Stomach (tissue), 9 donors: Measurements from ENCODE around the gene FBXO44. TPM values are rescaled to one million over a fixed set of nuclear protein-coding genes. Genes with fewer than 3 reads are reported as not detected.

Experiments used
- DNase-seq, 2 donors: peaks; one replicate each; pipeline versions ENCODE4 v3.0.0 to v3.0.0-alpha.2; 2013 to 2019
- H3K27ac ChIP-seq, 5 donors: fragments of 200-600 bp in 4 of 5; sonication (generic) in 4 of 5; one replicate each; pipeline ENCODE4 v1.5.1; 2013 to 2019; ENCODE audit warnings: mild to moderate bottlenecking in 1 of 5, moderate library complexity in 1 of 5
- H3K27me3 ChIP-seq, 3 donors: fragments of 200-600 bp; sonication (generic); one replicate each; pipeline ENCODE4 v1.5.1; 2017 to 2019; ENCODE audit warnings: mixed run types in 1 of 3
- H3K36me3 ChIP-seq, 4 donors: fragments of 200-600 bp; sonication (generic); 1 replicate in 3 of 4; 2 replicates in 1 of 4; pipeline ENCODE4 v1.5.1; 2016 to 2019
- H3K4me1 ChIP-seq, 4 donors: fragments of 200-600 bp; sonication (generic); one replicate each; pipeline ENCODE4 v1.5.1; 2016 to 2019
- H3K4me3 ChIP-seq, 4 donors: fragments of 200-600 bp; sonication (generic) in 3 of 4; one replicate each; pipeline ENCODE4 v1.5.1; 2016 to 2019; ENCODE audit warnings: mild to moderate bottlenecking in 1 of 4
- H3K9me3 ChIP-seq, 4 donors: fragments of 200-600 bp; sonication (generic); one replicate each; pipeline ENCODE4 v1.5.1; 2016 to 2019
- CTCF ChIP-seq, 7 experiments: fragments of 450-650 bp in 4 of 7; fragments of 200-600 bp in 3 of 7; sonication (generic) in 3 of 7; IDR thresholded peaks; one replicate each; pipeline ENCODE4 v1.5.1; 2016 to 2019; ENCODE audit warnings: antibody characterized with exemption in 7 of 7, control low read depth in 2 of 7, mild to moderate bottlenecking in 1 of 7
- EP300 ChIP-seq: sonication (generic); formaldehyde crosslinking; IDR thresholded peaks from one replicate; pipeline ENCODE4 v1.6.1; 2017; ENCODE audit warnings: antibody characterized with exemption
- POLR2A ChIP-seq, 4 donors: fragments of 450-650 bp; IDR thresholded peaks; one replicate each; pipeline ENCODE4 v1.6.1; 2016; ENCODE audit warnings: antibody characterized with exemption in 4 of 4, control low read depth in 2 of 4, mild to moderate bottlenecking in 1 of 4, moderate library complexity in 1 of 4
- POLR2AphosphoS5 ChIP-seq, 3 donors: sonication (generic); formaldehyde crosslinking; IDR thresholded peaks; one replicate each; pipeline ENCODE4 v1.6.1; 2016; ENCODE audit warnings: antibody characterized with exemption in 3 of 3
- WGBS, 5 donors: extraction: QIAGEN DNeasy Blood & Tissue Kit in 3 of 5; methylation state at CpG; one replicate each; pipeline versions ENCODE4 v1.1.5 to v1.1.7; 2013 to 2018; 5-methylcytosine and 5-hydroxymethylcytosine counted together
- intact Hi-C: fragments of 100-400 bp; cut with DNase I; formaldehyde crosslinking; loops from one replicate; pipeline ENCODE4 v1.15.1; 2023; ENCODE audit warnings: low total_unique reads
- polyA plus RNA-seq, 3 donors: library from polyadenylated mRNA; stranded (reverse); fragments of 200-250 nt; gene quantifications; one replicate each; pipeline ENCODE4 v1.2.3, GENCODE V29; 2013
- total RNA-seq, 5 donors: library from RNA; depleted of rRNA; stranded (reverse); fragments of >200 nt; gene quantifications; one replicate each; pipeline versions ENCODE4 v1.1.0 to v1.2.3, GENCODE V29; 2014 to 2016
- donor health status: healthy with polysubstance abuse.
- donor health status: Bipolar disorder and iron deficiency.
- donor health status: healthy.

The FBXO44 gene
- total and polyA plus RNA-seq, 8 donors: 3.6 to 54.8 (median 12.1) TPM

- Histone ChIP-seq H3K9me3 (no peaks in the 10 kb centered on the region), H3K4me1 (peaks cover 0 to 12% (median 5%) of the 10 kb centered on the region in 4 donors), H3K27ac (no peak overlapping the region), H3K27me3 (peaks cover 0 to 82% (median 24%) of the 10 kb centered on the region in 3 donors), H3K36me3 (no peaks in the 10 kb centered on the region), H3K4me3 (no peak overlapping the region)
- intact Hi-C loops: no loop called here
- no peak for DNase-seq
- TF ChIP-seq POLR2AphosphoS5 (IDR thresholded peaks at IDR 0.05) (no peak), CTCF (IDR thresholded peaks at IDR 0.05) (no peak)
- WGBS, 5 donors: 76 to 87% (median 84%) methylated on average over 15 of the region's 15 CpGs
Measured at GRCh38 chr1:11701981-11702803, 47.5 kb downstream of the FBXO44 start.

- Histone ChIP-seq H3K27ac (no peak overlapping the region), H3K36me3 (no peaks in the 10 kb centered on the region), H3K4me3 (no peak overlapping the region), H3K9me3 (no peaks in the 10 kb centered on the region), H3K27me3 (peaks cover 0 to 78% (median 24%) of the 10 kb centered on the region in 3 donors), H3K4me1 (peaks cover 0 to 22% (median 14%) of the 10 kb centered on the region in 4 donors)
- no peak for DNase-seq
- TF ChIP-seq POLR2AphosphoS5 (IDR thresholded peaks at IDR 0.05) (no peak), POLR2A (IDR thresholded peaks at IDR 0.05) (no peak), EP300 (no peak), CTCF (IDR thresholded peaks at IDR 0.05) (no peak)
- intact Hi-C loops: no loop called here
- WGBS, 5 donors: 51 to 69% (median 59%) methylated on average over 4 to 8 of the region's 8 CpGs
Measured at GRCh38 chr1:11703357-11704193, 48.9 kb downstream of the FBXO44 start.

GRCh38 chr1:11704194-11704529, 49.5 kb downstream of the FBXO44 start:
- DNase-seq: no peak
- WGBS, 5 donors: 46 to 78% (median 53%) methylated on average over 6 to 11 of the region's 11 CpGs
- Histone ChIP-seq H3K4me3 (no peak overlapping the region), H3K4me1 (peaks cover 0 to 22% (median 14%) of the 10 kb centered on the region in 4 donors), H3K36me3 (no peaks in the 10 kb centered on the region), H3K27me3 (peaks cover 0 to 74% (median 24%) of the 10 kb centered on the region in 3 donors), H3K9me3 (no peaks in the 10 kb centered on the region), H3K27ac (no peak overlapping the region)
- intact Hi-C loops: no loop called here
- TF ChIP-seq EP300: no peak
- TF ChIP-seq POLR2AphosphoS5 (IDR thresholded peaks at IDR 0.05): no peak
- no peak for TF ChIP-seq POLR2A (IDR thresholded peaks at IDR 0.05)
- no peak for TF ChIP-seq CTCF (IDR thresholded peaks at IDR 0.05)

GRCh38 chr1:11704691-11705475, 50.2 kb downstream of the FBXO44 start:
- Histone ChIP-seq H3K27me3 (peaks cover 0 to 68% (median 24%) of the 10 kb centered on the region in 3 donors), H3K27ac (no peak overlapping the region), H3K4me3 (no peak overlapping the region), H3K9me3 (no peaks in the 10 kb centered on the region), H3K36me3 (no peaks in the 10 kb centered on the region), H3K4me1 (peaks cover 0 to 22% (median 14%) of the 10 kb centered on the region in 4 donors)
- intact Hi-C loops: no loop called here
- 66 to 76% (median 72%) methylated on average over 15 to 22 of the region's 22 CpGs for WGBS, 5 donors
- no peak for TF ChIP-seq EP300
- no peak for TF ChIP-seq CTCF (IDR thresholded peaks at IDR 0.05)
- DNase-seq: no peak
